BE2C (cell line): ENCODE measurements around the gene HNF1A.
A peak's percentile ranks its signal among the peaks of the same experiment; 100 is the strongest.

Experiments
- DNase-seq: peaks from one replicate; pipeline ENCODE4 v3.0.0-alpha.2; 2020
- H3K27me3 ChIP-seq: fragments of 250-450 bp; sonication (Bioruptor Pico); 2 replicates; pipeline ENCODE4 v1.5.1; 2020; ENCODE audit warnings: mild to moderate bottlenecking
- H3K36me3 ChIP-seq: fragments of 250-450 bp; sonication (Bioruptor Pico); 2 replicates; pipeline ENCODE4 v1.5.1; 2020; ENCODE audit warnings: mild to moderate bottlenecking
- H3K4me1 ChIP-seq: fragments of 250-450 bp; sonication (Bioruptor Pico); 2 replicates; pipeline ENCODE4 v1.5.1; 2020
- H3K4me3 ChIP-seq: 2 replicates; pipeline ENCODE4 v1.5.1; 2011; ENCODE audit warnings: low read depth, low read length
- H3K9me3 ChIP-seq: fragments of 250-450 bp; sonication (Bioruptor Pico); 2 replicates; pipeline ENCODE4 v1.5.1; 2020
- TF ChIP-seq, protein P1 (sequence below): IDR thresholded peaks from 2 replicates; pipeline ENCODE4 v1.5.1; 2012; ENCODE audit warnings: mild to moderate bottlenecking, low read depth, low read length

The HNF1A gene

DNA sequence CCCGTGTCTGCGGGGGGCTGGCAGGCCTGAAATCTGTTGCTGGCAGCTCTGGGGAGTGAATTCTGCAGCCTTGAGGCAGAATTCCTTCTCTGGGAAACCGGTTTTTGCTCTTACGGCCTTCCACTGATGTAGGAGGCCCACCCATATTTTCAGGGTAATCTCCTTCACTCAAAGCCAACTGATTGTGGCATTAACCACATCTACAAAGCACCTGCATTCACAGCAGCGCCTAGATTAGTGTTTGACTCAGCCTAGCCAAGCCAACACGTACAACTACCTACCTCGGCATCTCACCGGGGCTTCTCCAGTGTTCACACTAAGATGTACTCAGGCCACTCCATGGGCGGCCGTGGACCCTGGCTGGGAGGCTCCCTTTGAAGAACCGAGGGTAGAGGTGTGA lies 22.2 kb downstream of the HNF1A start:
- TF ChIP-seq, protein P1, sequence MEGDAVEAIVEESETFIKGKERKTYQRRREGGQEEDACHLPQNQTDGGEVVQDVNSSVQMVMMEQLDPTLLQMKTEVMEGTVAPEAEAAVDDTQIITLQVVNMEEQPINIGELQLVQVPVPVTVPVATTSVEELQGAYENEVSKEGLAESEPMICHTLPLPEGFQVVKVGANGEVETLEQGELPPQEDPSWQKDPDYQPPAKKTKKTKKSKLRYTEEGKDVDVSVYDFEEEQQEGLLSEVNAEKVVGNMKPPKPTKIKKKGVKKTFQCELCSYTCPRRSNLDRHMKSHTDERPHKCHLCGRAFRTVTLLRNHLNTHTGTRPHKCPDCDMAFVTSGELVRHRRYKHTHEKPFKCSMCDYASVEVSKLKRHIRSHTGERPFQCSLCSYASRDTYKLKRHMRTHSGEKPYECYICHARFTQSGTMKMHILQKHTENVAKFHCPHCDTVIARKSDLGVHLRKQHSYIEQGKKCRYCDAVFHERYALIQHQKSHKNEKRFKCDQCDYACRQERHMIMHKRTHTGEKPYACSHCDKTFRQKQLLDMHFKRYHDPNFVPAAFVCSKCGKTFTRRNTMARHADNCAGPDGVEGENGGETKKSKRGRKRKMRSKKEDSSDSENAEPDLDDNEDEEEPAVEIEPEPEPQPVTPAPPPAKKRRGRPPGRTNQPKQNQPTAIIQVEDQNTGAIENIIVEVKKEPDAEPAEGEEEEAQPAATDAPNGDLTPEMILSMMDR: no peak
- no peaks in the 10 kb centered on the region for H3K9me3 ChIP-seq
- H3K27me3 ChIP-seq: no peaks in the 10 kb centered on the region
- H3K4me1 ChIP-seq: no peaks in the 10 kb centered on the region
- no peak overlapping the region for H3K4me3 ChIP-seq
- H3K36me3 ChIP-seq: peaks cover 27% of the 10 kb centered on the region
- DNase-seq: no peak

DNA sequence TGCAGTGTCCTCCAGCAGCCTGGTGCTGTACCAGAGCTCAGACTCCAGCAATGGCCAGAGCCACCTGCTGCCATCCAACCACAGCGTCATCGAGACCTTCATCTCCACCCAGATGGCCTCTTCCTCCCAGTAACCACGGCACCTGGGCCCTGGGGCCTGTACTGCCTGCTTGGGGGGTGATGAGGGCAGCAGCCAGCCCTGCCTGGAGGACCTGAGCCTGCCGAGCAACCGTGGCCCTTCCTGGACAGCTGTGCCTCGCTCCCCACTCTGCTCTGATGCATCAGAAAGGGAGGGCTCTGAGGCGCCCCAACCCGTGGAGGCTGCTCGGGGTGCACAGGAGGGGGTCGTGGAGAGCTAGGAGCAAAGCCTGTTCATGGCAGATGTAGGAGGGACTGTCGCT lies 22.7 kb downstream of the HNF1A start:
- no peak overlapping the region for H3K4me3 ChIP-seq
- peak; percentile 21 for DNase-seq
- H3K27me3 ChIP-seq: no peaks in the 10 kb centered on the region
- no peaks in the 10 kb centered on the region for H3K4me1 ChIP-seq
- TF ChIP-seq, protein P1: no peak
- H3K36me3 ChIP-seq: peaks cover 28% of the 10 kb centered on the region
- no peaks in the 10 kb centered on the region for H3K9me3 ChIP-seq

DNA sequence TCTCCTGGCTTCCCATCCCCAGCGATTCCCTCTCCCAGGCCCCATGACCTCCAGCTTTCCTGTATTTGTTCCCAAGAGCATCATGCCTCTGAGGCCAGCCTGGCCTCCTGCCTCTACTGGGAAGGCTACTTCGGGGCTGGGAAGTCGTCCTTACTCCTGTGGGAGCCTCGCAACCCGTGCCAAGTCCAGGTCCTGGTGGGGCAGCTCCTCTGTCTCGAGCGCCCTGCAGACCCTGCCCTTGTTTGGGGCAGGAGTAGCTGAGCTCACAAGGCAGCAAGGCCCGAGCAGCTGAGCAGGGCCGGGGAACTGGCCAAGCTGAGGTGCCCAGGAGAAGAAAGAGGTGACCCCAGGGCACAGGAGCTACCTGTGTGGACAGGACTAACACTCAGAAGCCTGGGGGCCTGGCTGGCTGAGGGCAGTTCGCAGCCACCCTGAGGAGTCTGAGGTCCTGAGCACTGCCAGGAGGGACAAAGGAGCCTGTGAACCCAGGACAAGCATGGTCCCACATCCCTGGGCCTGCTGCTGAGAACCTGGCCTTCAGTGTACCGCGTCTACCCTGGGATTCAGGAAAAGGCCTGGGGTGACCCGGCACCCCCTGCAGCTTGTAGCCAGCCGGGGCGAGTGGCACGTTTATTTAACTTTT lies 23.6 kb downstream of the HNF1A start:
- Histone ChIP-seq H3K9me3 (no peaks in the 10 kb centered on the region), H3K27me3 (no peaks in the 10 kb centered on the region), H3K4me1 (no peaks in the 10 kb centered on the region), H3K36me3 (peaks cover 28% of the 10 kb centered on the region), H3K4me3 (no peak overlapping the region)
- TF ChIP-seq, protein P1: no peak
- DNase-seq: no peak

GRCh38 chr12:121003650-121004049 lies 25.3 kb downstream of the HNF1A start:
- Histone ChIP-seq H3K9me3 (no peaks in the 10 kb centered on the region), H3K4me1 (no peaks in the 10 kb centered on the region), H3K27me3 (no peaks in the 10 kb centered on the region), H3K4me3 (no peak overlapping the region), H3K36me3 (peaks cover 41% of the 10 kb centered on the region)
- TF ChIP-seq, protein P1: peak; percentile 25; the same call in 1 of the 2 replicates
- no peak for DNase-seq

GRCh38 chr12:121004253-121004815 lies 26.0 kb downstream of the HNF1A start:
- Histone ChIP-seq H3K36me3 (peaks cover 48% of the 10 kb centered on the region), H3K9me3 (no peaks in the 10 kb centered on the region), H3K4me3 (no peak overlapping the region), H3K27me3 (no peaks in the 10 kb centered on the region), H3K4me1 (no peaks in the 10 kb centered on the region)
- TF ChIP-seq, protein P1: no peak
- DNase-seq: no peak

DNA sequence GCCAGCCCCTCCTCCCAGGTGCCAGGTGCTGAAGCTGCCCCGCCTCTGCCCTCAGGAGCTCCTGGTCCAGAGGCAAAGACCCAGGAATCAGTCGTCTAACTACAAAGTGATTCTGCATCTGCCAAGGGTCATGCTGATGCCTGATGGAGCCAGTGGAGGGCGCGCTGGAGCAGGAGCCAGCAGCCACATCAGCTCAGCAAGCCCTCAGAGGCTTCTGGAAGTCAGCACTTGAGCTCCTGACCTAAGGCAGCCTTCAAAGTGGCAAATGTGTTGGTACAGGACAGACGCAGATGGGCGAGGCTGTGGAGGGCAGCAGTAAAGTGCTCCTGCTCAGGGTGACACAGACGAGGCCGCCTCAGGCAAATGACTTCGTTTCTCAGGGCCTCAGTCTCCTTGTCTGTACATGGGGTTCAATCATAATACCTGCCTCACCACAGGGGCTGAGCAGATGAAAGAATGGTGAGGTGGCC lies 27.0 kb downstream of the HNF1A start:
- TF ChIP-seq, protein P1: peak; percentile 72
- DNase-seq: peak; percentile 58
- Histone ChIP-seq H3K27me3 (no peaks in the 10 kb centered on the region), H3K4me1 (no peaks in the 10 kb centered on the region), H3K36me3 (peaks cover 59% of the 10 kb centered on the region), H3K9me3 (no peaks in the 10 kb centered on the region), H3K4me3 (no peak overlapping the region)
